CD14-positive monocyte (primary cell): ENCODE measurements around the gene ITPRIP. TPM values are rescaled to one million over a fixed set of nuclear protein-coding genes. Genes with fewer than 3 reads are reported as not detected.

Experiments
- DNase-seq, 3 donors: peaks; one replicate each; pipeline ENCODE4 v3.0.0-alpha.2; 2011 to 2022
- H2AFZ ChIP-seq: 2 replicates; pipeline ENCODE4 v1.6.0; 2012; ENCODE audit warnings: mild to moderate bottlenecking, low read depth, low read length, inconsistent platforms; ENCODE audit not compliant: insufficient read depth, poor library complexity, severe bottlenecking
- H3K27ac ChIP-seq, 2 donors: 1 replicate in 1 of 2; 2 replicates in 1 of 2; pipeline ENCODE4 v1.5.1; 2012 to 2013; ENCODE audit warnings: low read length in 2 of 2, control low read depth in 1 of 2, inconsistent platforms in 1 of 2, low read depth in 1 of 2, mild to moderate bottlenecking in 1 of 2
- H3K27me3 ChIP-seq, 2 donors: one replicate each; pipeline versions ENCODE4 v1.6.0 to v1.6.1; 2011 to 2013; ENCODE audit warnings: low read length in 2 of 2; ENCODE audit not compliant: control insufficient read depth in 2 of 2, insufficient read depth in 2 of 2
- H3K36me3 ChIP-seq, 2 donors: replicated peaks in 1 of 2; 1 replicate in 1 of 2; 2 replicates in 1 of 2; pipeline versions ENCODE4 v1.5.1 to v1.6.1; 2012 to 2013; ENCODE audit warnings: low read length in 2 of 2, control low read depth in 1 of 2, inconsistent platforms in 1 of 2, mild to moderate bottlenecking in 1 of 2; ENCODE audit not compliant: insufficient read depth in 2 of 2, control insufficient read depth in 1 of 2
- H3K4me1 ChIP-seq, 2 donors: 1 replicate in 1 of 2; 2 replicates in 1 of 2; pipeline versions ENCODE4 v1.5.1 to v1.6.1; 2012 to 2013; ENCODE audit warnings: low read length in 2 of 2, control low read depth in 1 of 2, inconsistent platforms in 1 of 2, mild to moderate bottlenecking in 1 of 2, moderate library complexity in 1 of 2; ENCODE audit not compliant: insufficient read depth in 2 of 2, control insufficient read depth in 1 of 2
- H3K4me2 ChIP-seq: replicated peaks from 2 replicates; pipeline ENCODE3; 2012; ENCODE audit warnings: low read length, moderate library complexity, mild to moderate bottlenecking; ENCODE audit not compliant: poor library complexity, severe bottlenecking; ENCODE audit errors: extremely low read depth
- H3K4me3 ChIP-seq, 3 experiments: fragments of 200-600 bp in 1 of 3; sonication (generic) in 1 of 3; replicated peaks in 1 of 3; 1 replicate in 2 of 3; 2 replicates in 1 of 3; pipeline ENCODE4 v1.5.1; 2011 to 2013; ENCODE audit warnings: low read length in 3 of 3, mild to moderate bottlenecking in 3 of 3, control low read depth in 2 of 3, low read depth in 2 of 3, inconsistent platforms in 1 of 3, moderate library complexity in 1 of 3
- H3K79me2 ChIP-seq: 2 replicates; pipeline ENCODE4 v1.6.0; 2012; ENCODE audit warnings: mild to moderate bottlenecking, control low read depth, inconsistent platforms, low read length, moderate library complexity; ENCODE audit not compliant: insufficient read depth
- H3K9ac ChIP-seq: 2 replicates; pipeline ENCODE4 v1.6.0; 2017; ENCODE audit warnings: low read length, mild to moderate bottlenecking; ENCODE audit not compliant: insufficient read depth, poor library complexity, severe bottlenecking
- H3K9me3 ChIP-seq, 2 donors: replicated peaks in 1 of 2; 1 replicate in 1 of 2; 2 replicates in 1 of 2; pipeline versions ENCODE4 v1.5.1 to v1.6.1; 2012 to 2013; ENCODE audit warnings: low read length in 2 of 2, control low read depth in 1 of 2; ENCODE audit not compliant: control insufficient read depth in 1 of 2, insufficient read depth in 1 of 2
- H4K20me1 ChIP-seq: 2 replicates; pipeline ENCODE4 v1.6.0; 2012; ENCODE audit warnings: mild to moderate bottlenecking, low read length, control low read depth, moderate library complexity; ENCODE audit not compliant: insufficient read depth
- H3K27ac Mint-ChIP-seq, 7 donors: one replicate each; pipeline ENCODE4 v1.8.0; 2020; ENCODE audit warnings: mild to moderate bottlenecking in 7 of 7, mixed read lengths in 7 of 7, moderate library complexity in 6 of 7, inconsistent platforms in 2 of 7
- H3K27me3 Mint-ChIP-seq, 3 donors: one replicate each; pipeline ENCODE4 v1.8.0; 2021 to 2022; ENCODE audit warnings: low read depth in 3 of 3, mild to moderate bottlenecking in 3 of 3, mixed read lengths in 3 of 3, moderate library complexity in 3 of 3, inconsistent platforms in 1 of 3
- H3K36me3 Mint-ChIP-seq, 2 donors: one replicate each; pipeline ENCODE4 v1.8.0; 2020; ENCODE audit warnings: mixed read lengths in 2 of 2, inconsistent platforms in 1 of 2, mild to moderate bottlenecking in 1 of 2
- H3K4me1 Mint-ChIP-seq: one replicate; pipeline ENCODE4 v1.8.0; 2020; ENCODE audit warnings: mild to moderate bottlenecking, mixed read lengths
- H3K4me3 Mint-ChIP-seq, 2 donors: one replicate each; pipeline ENCODE4 v1.8.0; 2020; ENCODE audit warnings: mild to moderate bottlenecking in 2 of 2, mixed read lengths in 2 of 2, moderate library complexity in 1 of 2
- H3K9me3 Mint-ChIP-seq, 7 donors: one replicate each; pipeline ENCODE4 v1.8.0; 2020 to 2022; ENCODE audit warnings: mixed read lengths in 7 of 7, mild to moderate bottlenecking in 6 of 7, moderate library complexity in 6 of 7, inconsistent platforms in 2 of 7
- CTCF ChIP-seq: fragments of 200-600 bp; IDR thresholded peaks from one replicate; pipeline ENCODE4 v1.8.0; 2022; ENCODE audit warnings: antibody characterized with exemption, mild to moderate bottlenecking
- WGBS: methylation state at CpG from one replicate; pipeline ENCODE4 v1.1.5; 2013; ENCODE audit warnings: missing lambda C conversion rate; ENCODE audit not compliant: insufficient coverage; 5-methylcytosine and 5-hydroxymethylcytosine counted together
- intact Hi-C, 2 donors: fragments of 100-400 bp; cut with micrococcal nuclease; formaldehyde crosslinking; loops; one replicate each; pipeline versions ENCODE4 v1.15.0 to v1.15.1; 2023
- polyA plus RNA-seq, 3 donors: library from polyadenylated mRNA; depleted of rRNA in 1 of 3; unstranded in 2 of 3; stranded (reverse) in 1 of 3; fragments of 300-500 nt in 2 of 3; fragments of >200 nt in 1 of 3; fragmentation: Illumina TruSeq in 2 of 3; gene quantifications; 1 replicate in 2 of 3; 2 replicates in 1 of 3; pipeline ENCODE4 v1.2.3, GENCODE V29; 2012 to 2021

ITPRIP gene
- polyA plus RNA-seq, 3 donors = 27.5 to 76.6 (median 35.7) TPM

- H3K9ac ChIP-seq = no peak overlapping the region
- peaks cover 0 to 2% (median 0%) of the 10 kb centered on the region in 7 donors for H3K9me3 Mint-ChIP-seq
These were observed 21.8 kb downstream of the ITPRIP start for GRCh38 chr10:104316321-104317099.

GRCh38 chr10:104315486-104315921 lies 22.8 kb downstream of the ITPRIP start:
- Mint-ChIP-seq H3K9me3 (peaks cover 0 to 2% (median 0%) of the 10 kb centered on the region in 7 donors), H3K36me3 (peaks cover 70 to 90% of the 10 kb centered on the region in 2 donors), H3K27me3 (peaks cover 0 to 1% (median 0%) of the 10 kb centered on the region in 3 donors), H3K4me1 (peaks cover 46% of the 10 kb centered on the region), H3K27ac (peak overlapping the region in 1 of 7 donors; percentile 37), H3K4me3 (no peak overlapping the region)
- no peaks in the 10 kb centered on the region for H3K9me3 ChIP-seq
- no peak overlapping the region for H3K4me3 ChIP-seq
- WGBS = 97% methylated on average over 22 of the region's 22 CpGs
- DNase-seq = no peak
- intact Hi-C loops = no loop called here
- no peaks in the 10 kb centered on the region for H3K27me3 ChIP-seq
- H2AFZ ChIP-seq = no peak overlapping the region
- H3K4me2 ChIP-seq = no peak overlapping the region
- H4K20me1 ChIP-seq = peaks cover 100% of the 10 kb centered on the region
- peaks cover 100% of the 10 kb centered on the region for H3K79me2 ChIP-seq
- H3K27ac ChIP-seq = peak overlapping the region in 1 of 2 donors; percentile 39
- H3K36me3 ChIP-seq = peaks cover 56 to 79% of the 10 kb centered on the region in 2 donors
- TF ChIP-seq CTCF = no peak
- H3K4me1 ChIP-seq = peaks cover 22 to 36% of the 10 kb centered on the region in 2 donors
- no peak overlapping the region for H3K9ac ChIP-seq

More at GRCh38 chr10:104316321-104317099, 21.8 kb downstream of the ITPRIP start:
- Histone ChIP-seq H3K36me3 (peaks cover 46 to 69% of the 10 kb centered on the region in 2 donors), H3K4me1 (peaks cover 32 to 47% of the 10 kb centered on the region in 2 donors), H3K27ac (peak overlapping the region in 1 of 2 donors; percentile 39), H4K20me1 (peaks cover 100% of the 10 kb centered on the region), H3K27me3 (no peaks in the 10 kb centered on the region), H2AFZ (no peak overlapping the region), H3K4me3 (no peak overlapping the region), H3K4me2 (no peak overlapping the region), H3K79me2 (peaks cover 100% of the 10 kb centered on the region), H3K9me3 (no peaks in the 10 kb centered on the region)
- Mint-ChIP-seq H3K4me3 (no peak overlapping the region), H3K27me3 (peaks cover 0 to 1% (median 0%) of the 10 kb centered on the region in 3 donors), H3K36me3 (peaks cover 63 to 85% of the 10 kb centered on the region in 2 donors), H3K27ac (peak overlapping the region in 6 of 7 donors; percentile 11 to 65 (median 48)), H3K4me1 (peaks cover 56% of the 10 kb centered on the region)
- intact Hi-C loops = no loop called here
- DNase-seq = no peak
- TF ChIP-seq CTCF = no peak
- 98% methylated on average over 8 of the region's 9 CpGs for whole genome bisulfite sequencing
